Stimulated activated CD4-positive, alpha-beta T cell treated with anti-CD3 and anti-CD28 coated beads, Interleukin-4, amount 100 ng/mL, for 24 hours (primary cell): ENCODE results near the gene INTS11.

ENCODE experiments used
- DNase-seq: peaks from one replicate; pipeline ENCODE4 v3.0.0-alpha.2; 2020

Gene INTS11

DNA sequence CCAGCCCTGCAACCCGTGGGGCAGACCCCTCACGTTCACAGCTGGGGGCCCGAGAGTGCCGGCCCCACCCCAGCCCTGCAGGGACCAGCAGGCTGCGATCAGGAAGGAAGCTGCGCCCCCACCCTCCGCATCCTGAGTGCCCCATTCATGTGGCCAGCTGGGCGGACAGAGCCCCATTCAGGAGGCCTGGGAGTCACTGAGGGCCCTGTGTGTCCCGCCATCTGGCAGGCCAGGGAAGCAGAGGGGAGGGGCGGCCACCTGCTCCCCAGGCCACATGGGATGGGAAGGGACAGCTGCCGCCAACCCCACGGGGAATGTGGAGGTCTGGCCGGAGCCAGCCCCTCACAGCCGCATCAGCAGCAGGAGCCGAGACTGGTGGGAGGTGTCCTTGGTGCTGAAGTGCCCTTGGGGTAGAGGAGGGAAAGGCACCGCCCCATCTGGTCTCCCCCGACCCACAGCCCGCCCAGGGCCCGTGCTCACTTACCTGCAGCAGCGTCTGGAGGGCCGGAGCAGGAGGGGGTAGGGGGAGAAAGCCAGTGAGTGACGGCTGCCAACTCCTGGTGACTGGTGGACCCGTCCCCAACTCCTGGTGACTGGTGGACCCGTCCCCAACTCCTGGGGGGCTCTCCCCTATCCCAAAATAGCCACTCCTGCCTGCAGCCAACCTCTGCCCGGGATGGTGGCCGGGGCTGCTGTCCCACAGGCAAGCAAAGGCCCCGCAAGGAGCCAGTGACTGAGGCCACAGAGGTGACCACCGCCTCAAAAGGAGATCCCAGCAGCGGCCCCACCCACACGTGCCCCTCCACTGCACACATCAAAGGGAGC is 25.4 kb downstream of the INTS11 start:
- DNase-seq, result no peak

DNA sequence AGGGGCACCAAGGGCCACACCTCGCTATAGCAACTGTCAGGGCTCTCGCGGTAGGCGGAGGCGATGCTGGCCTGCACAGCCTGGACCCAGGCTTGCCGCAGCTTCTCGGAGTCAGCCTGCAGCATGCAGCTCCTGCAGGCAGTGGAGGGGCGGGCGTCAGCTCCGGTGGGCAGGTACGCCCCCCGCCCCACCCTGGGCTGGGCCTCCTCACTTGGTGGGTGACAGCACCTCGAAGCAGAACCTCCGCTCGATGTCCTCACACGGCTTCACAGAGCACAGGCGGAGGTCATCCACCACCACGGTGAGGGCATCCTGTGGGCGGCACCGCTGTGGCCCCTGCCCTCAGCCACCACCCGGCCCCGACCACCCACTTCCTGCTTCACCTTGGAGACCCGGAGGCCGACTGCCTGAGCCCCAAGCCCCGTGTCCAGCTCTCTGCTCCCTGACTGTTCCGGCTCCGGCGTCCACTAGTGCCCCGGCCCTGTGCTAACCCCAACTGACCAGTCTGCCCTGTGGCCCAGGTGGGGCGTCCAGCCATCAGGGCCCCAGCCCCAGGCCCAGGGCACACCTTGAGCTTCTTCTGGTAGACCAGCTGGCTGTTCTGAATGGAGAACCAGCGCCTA is 26.5 kb downstream of the INTS11 start:
- DNase-seq, result no peak

DNA sequence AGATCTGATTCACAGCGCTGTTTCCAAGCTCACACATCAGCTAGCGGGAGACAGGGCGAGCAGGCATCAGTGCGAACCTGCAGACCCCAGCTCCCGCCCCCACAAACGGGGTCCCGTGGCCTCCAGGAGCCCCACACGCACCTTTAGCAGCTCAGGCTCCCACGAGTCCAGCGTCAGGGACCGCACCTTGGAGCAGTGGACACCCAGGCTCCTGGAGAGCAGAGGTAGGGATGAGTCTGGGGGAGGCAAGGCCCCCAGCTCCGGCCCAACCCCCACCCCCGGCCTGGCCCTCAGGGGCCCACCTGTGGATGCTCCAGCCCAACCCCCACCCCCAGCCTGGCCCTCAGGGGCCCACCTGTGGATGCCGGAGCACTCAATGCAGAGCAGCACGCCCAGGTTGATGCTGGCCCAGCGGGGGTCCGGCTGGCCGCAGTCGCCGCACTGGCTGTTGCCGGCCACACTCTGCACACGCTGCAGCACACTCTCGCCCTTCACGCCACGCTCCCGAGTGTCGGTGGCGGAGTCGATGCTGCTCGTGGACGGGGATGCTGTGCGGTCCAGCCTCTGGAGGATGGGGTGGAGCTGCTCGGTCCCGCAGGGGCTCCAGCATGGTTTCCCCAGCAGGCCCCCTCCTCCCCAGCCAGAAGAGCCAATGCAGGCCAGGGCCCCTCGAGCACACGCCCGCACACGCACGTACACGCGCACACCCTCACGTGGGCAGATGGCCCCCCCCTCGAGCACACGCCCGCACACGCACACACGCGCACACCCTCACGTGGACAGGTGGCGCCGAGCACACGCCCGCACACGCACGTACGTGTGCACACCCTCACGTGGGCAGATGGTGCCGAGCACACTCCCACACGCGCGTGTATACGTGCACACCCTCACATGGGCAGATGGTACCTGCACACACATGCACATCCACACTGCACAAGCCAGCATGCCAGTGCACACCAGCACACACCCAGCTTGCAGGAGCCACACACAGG is 28.1 kb downstream of the INTS11 start:
- DNase-seq, result no peak

DNA sequence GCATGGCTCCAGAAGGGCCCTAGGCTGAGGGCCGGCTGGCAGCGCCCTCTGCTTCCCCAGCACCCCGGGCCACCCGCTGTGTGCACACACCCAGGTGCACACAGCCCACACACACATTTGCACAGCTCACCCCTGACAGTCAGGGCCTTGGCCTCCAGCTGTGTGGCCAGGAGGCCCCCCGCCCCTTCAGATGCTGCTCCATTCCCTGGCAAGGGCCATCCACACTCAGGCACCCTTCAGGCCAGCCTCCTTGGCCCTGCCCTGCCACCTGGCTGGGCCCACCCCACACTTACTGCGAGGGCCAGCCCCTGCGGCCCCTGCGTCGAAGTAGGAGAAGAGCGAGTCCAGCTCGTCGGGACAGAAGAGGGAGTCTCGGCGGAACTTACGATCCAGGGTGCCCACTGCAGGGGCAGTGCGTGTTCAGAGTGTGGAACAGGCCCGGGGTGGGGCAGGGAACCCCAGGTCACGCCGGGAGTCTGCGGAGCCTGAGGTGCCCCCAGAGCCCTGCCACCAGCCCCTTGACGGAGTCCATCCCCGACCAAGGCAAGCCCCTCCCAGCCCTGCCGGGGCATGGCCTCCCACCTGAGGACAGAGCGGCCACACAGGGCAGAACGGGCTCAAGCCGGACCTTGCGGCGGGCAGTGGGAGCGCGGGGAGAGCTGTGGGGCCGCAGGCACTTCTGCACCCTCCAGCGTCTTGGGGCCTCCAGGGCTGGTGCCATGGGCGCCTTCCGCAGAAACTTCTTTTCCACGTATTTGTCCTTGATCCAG is 29.1 kb downstream of the INTS11 start:
- DNase-seq, result no peak

DNA sequence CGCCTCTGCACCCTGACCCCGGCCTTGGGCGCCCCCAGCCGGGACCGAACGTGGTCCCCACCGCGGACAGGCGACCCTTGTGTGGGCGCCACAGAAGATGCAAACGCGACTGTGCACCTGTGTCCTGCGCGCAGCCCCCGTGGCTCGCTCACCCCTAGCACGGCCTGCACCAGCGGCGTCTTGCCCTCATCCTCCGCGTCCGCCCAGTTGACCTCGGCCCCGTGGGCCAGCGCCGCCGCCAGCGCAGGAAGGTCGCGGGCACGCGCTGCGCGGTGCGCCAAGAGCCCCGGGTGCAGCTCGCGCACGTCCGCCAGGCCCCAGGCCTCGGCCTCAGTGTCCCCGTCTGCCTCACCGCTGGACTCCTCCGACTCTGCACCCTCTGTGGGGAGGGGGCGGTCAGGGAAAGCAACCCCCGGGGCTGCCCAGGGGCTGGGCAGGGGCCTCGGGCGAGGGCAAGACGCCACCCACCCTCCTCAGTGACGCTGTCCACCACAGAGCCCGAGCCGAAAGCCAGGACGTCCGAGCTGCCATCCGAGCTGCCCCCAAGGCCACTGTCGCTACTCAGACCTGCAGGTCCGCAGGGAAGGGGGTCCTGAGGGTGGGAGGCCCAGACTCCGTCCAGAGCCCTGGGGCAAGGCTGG is 30.1 kb downstream of the INTS11 start:
- no peak for DNase-seq

DNA sequence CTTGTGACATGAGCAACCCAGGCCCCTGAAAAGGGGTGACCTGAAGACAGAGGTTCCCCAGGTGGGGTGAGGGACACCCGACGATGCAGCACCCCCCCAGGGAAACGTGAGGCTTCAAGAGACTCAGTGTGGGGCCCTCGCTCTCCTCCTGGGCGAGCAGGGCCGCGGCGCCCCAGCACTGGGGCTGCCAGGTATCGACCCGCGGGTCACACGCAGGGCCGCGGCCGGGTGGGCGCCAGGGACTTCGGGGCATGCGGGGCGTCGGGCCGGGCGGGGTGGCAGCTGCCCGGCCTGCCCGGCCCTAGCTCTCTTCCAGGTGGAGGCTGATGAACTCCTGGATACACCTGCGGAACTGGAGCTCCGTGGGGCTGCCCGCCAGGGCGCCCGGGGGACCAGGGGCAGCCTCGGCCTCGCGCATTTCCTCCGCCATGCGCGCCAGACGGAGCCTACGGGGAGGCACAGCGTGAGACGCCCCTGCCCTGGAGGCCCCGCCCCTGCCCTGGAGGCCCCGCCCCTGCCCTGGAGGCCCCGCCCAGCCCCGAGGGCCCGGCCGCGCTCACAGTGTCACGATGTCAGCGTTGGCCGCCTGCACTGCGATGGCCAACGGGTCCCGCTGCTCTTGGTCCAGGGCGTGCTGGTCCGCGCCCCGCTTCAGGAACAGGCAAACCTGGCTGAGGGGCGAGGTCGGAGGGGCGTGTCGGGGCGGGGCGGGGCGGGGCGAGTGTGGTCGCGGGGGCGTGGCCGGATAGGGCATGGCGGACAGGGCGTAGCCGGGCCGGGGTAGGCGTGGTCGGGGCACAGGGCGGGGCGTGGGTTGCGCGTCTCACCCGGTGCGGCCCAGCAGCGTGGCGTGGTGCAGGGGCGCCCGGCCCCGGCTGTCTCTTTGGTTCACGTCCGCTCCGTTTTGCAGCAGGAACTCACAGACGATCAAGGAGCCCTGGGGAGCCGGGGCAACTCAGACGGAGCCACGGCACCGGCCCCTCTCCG is 30.9 kb downstream of the INTS11 start:
- DNase-seq, result no peak

DNA sequence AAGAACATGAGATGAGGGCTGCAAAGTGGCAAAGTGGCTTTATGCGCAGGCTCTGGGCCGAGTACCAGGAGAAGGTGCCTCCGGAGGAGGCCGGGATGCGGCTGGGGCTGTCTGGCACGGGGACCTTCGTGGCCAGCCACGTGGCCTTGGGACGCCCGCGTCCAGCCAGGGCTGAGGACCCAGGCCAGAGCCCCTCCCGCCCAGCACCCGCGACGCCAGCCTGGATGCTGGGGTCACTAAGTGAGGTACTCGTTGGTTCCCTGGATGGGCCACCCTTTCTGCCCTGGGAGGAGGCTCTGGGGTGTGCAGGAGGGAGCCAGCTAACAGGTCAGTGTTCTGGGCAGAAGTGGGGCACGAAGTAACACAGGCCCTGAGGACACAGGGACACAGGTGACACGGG is 31.6 kb downstream of the INTS11 start:
- no peak for DNase-seq

DNA sequence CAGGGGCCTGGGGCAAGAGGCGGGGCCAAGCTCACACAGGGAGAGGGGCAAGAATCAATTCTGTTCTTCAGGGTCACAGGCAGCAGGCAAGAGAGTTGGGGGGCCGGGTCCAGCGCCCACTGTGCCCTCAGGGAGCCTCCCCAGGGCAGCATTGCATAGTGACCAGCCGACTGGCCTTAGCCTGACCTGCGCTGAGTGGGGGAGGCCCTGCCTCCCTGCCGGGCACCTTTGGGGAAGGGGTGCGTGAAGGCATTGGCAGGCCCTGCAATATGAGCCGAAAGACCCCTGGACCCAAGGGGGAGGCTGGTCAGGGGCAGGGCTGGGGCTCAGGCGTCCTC is 32.0 kb downstream of the INTS11 start:
- no peak for DNase-seq

DNA sequence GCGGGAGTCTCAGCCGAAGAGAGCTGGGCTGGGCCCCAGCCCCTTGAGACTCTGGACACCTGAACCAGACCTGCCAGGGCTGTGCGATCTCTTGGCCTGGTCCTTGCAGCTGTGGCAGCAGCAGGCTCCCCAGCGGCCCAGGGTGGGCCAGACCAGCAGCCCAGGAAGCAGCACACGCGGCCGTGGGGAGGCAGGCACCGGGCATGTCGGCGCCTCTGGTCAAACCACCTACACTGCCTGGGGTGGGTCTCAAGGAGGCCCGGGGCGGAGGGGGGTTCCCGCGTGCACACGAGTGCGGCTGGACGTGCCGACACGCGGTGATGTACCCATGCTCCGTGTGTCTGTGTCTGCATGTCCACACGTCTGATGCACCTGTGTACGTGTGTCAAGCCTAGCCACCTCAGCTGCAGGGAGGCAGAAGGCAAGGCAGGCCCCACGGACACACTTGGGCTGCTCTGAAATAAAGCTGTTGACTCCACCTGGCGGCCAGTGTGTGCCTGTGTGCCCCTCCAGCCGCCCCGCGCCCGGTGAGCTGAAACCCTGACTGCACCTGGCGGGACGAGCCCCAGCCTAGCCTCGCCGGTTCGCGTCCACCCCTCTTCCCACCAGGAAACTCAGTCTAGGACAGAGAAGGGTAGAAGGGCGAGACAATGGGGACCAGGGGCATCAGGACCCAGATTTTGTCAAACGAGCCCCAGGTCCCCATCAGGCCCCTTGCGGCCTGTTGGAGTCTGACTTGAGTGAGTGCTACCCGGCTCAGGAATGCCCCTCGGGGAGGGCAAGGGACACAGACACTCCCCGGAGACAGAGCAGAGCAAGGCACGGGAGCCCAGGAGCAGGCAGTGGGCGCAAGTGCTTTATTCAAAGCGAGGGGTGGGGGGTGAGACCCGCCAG is 32.7 kb downstream of the INTS11 start:
- peak; percentile 68 for DNase-seq

DNA sequence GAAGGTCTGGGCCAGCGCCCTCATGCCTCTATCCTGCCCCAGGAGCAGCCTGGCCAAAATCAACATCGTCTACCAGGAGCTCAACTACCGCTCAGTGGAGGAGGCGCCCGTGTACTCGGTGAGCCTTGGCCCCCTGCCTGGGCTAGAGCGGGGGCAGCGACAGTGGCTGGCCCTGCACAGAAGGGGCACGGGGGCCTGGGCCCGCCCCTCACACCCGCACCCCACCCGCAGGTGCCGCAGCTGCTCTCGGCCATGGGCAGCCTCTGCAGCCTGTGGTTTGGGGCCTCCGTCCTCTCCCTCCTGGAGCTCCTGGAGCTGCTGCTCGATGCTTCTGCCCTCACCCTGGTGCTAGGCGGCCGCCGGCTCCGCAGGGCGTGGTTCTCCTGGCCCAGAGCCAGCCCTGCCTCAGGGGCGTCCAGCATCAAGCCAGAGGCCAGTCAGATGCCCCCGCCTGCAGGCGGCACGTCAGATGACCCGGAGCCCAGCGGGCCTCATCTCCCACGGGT is 33.4 kb downstream of the INTS11 start:
- DNase-seq, result no peak

DNA sequence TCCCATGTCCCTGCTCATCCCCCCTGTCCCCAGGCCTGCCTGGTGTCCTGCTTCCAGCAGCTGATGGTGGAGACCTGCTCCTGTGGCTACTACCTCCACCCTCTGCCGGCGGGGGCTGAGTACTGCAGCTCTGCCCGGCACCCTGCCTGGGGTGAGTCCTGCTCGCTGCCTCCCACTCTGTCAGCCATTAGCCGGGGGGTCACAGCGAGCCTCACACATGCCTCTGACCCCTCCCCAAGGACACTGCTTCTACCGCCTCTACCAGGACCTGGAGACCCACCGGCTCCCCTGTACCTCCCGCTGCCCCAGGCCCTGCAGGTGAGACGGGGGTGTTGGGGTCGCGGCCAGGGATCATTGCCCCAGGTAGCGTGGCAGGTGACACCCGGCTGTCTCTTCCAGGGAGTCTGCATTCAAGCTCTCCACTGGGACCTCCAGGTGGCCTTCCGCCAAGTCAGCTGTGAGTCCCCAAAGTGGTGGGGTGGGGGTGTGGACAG is 34.2 kb downstream of the INTS11 start:
- peak; percentile 70 for DNase-seq

DNA sequence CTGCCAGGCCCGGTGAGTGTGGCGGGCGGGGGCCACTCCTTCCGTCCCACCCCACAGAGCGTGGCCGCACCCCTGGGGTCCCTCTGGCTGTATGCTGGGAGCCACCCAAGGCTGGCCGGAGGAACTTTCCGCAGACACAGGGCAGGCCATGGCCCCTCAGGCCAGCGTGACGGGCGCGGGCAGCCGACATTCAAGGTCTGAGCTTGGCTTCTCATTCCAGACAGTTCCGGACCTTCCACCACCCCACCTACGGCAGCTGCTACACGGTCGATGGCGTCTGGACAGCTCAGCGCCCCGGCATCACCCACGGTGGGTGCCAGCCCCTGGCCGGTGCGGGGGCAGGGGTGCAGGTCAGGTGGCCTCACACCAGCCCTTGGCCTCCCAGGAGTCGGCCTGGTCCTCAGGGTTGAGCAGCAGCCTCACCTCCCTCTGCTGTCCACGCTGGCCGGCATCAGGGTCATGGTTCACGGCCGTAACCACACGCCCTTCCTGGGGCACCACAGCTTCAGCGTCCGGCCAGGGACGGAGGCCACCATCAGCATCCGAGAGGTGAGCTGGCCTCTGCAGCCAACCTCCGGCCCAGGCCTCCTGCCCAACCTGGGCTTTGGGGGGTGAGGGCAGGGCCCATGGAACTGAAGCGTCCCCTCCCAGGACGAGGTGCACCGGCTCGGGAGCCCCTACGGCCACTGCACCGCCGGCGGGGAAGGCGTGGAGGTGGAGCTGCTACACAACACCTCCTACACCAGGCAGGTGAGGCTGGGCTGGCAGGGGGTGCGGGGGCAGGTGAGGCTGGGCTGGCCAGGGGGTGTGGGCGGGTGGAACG is 37.0 kb downstream of the INTS11 start:
- no peak for DNase-seq

DNA sequence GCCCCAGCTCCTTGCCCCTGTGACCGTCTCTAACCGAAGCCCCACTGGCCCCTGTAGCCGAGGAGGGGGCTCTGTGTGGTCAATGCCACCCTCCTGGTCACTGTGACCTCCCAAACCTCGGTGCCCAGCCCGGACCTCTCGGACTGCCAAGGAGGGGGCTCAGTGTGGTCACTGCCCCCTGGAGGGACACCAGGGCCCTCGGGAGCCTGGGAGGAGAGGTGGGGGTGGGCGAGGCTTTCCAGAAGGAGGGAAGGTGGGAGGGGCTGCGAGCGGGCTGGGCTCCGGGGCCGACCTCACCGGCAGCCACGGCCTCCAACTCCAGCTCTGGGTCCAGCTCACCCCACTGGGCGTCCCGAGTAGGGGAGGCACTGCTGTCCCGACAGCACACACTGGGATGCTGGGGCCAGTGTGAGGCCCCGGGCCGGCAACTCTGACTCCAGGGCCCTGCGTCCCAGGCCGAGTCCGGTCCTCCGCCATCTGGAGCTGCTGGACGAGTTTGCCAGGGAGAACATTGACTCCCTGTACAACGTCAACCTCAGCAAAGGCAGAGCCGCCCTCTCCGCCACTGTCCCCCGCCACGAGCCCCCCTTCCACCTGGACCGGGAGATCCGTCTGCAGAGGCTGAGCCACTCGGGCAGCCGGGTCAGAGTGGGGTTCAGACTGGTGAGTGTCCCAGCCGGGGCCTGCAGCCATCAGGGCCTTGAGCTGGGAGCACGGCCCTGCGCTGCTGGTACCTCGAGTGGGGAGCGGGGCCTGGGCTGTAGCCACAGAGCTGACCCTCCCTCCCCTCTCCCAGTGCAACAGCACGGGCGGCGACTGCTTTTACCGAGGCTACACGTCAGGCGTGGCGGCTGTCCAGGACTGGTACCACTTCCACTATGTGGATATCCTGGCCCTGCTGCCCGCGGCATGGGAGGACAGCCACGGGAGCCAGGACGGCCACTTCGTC is 37.9 kb downstream of the INTS11 start:
- no peak for DNase-seq

DNA sequence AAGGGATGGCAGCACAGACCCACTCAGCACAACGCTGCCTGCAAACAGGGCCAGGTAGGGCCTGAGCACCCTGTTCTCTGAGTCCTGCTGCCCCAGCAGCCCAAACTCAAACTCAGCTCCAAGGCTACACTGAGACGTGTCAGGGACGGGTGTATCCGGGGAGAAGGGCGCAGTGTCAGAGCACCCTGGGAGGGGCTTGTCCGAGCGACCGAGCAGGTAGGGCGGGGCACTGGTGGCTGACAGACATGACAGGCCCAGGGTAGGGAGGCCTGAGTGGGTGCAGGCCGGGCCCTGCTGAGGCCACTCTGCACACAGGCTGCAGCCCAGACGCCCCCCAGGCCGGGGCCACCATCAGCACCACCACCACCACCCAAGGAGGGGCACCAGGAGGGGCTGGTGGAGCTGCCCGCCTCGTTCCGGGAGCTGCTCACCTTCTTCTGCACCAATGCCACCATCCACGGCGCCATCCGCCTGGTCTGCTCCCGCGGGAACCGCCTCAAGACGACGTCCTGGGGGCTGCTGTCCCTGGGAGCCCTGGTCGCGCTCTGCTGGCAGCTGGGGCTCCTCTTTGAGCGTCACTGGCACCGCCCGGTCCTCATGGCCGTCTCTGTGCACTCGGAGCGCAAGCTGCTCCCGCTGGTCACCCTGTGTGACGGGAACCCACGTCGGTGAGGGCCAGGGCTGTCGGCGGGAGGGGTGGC is 38.7 kb downstream of the INTS11 start:
- DNase-seq, result no peak

DNA sequence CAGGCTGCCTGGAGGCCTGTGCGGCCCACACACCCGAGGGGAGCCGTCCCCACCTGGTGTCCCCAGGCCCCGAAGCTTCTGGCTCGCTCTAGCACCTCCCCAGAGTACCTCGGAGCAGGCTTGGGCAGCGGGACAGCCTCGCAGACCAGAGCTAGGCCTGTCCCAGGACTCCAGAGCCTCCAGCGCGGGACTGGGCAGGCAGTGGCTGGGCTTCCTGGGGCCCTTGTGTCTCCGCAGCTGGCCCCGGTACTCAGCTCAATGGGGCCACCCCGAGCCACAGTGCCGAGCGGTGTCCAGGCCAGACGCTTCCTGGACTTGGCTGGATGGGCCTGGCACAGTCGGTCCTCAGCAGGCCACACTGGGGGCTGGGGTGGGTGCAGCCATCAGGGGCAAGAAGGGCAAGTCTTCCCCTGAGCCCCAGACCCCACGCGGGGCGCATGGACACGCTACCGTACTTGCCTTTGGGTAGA is 39.3 kb downstream of the INTS11 start:
- DNase-seq, result no peak
